CD14-positive monocyte (primary cell): ENCODE results near the gene AP1B1. TPM values are rescaled to one million over a fixed set of nuclear protein-coding genes. Genes with fewer than 3 reads are reported as not detected.
A peak's percentile ranks its signal among the peaks of the same experiment; 100 is the strongest.

Source experiments
- DNase-seq, 3 donors: peaks; one replicate each; pipeline ENCODE4 v3.0.0-alpha.2; 2011 to 2022
- H2AFZ ChIP-seq: 2 replicates; pipeline ENCODE4 v1.6.0; 2012; ENCODE audit warnings: mild to moderate bottlenecking, low read depth, low read length, inconsistent platforms; ENCODE audit not compliant: insufficient read depth, poor library complexity, severe bottlenecking
- H3K27ac ChIP-seq, 2 donors: 1 replicate in 1 of 2; 2 replicates in 1 of 2; pipeline ENCODE4 v1.5.1; 2012 to 2013; ENCODE audit warnings: low read length in 2 of 2, control low read depth in 1 of 2, inconsistent platforms in 1 of 2, low read depth in 1 of 2, mild to moderate bottlenecking in 1 of 2
- H3K27me3 ChIP-seq, 2 donors: one replicate each; pipeline versions ENCODE4 v1.6.0 to v1.6.1; 2011 to 2013; ENCODE audit warnings: low read length in 2 of 2; ENCODE audit not compliant: control insufficient read depth in 2 of 2, insufficient read depth in 2 of 2
- H3K36me3 ChIP-seq, 2 donors: replicated peaks in 1 of 2; 1 replicate in 1 of 2; 2 replicates in 1 of 2; pipeline versions ENCODE4 v1.5.1 to v1.6.1; 2012 to 2013; ENCODE audit warnings: low read length in 2 of 2, control low read depth in 1 of 2, inconsistent platforms in 1 of 2, mild to moderate bottlenecking in 1 of 2; ENCODE audit not compliant: insufficient read depth in 2 of 2, control insufficient read depth in 1 of 2
- H3K4me1 ChIP-seq, 2 donors: 1 replicate in 1 of 2; 2 replicates in 1 of 2; pipeline versions ENCODE4 v1.5.1 to v1.6.1; 2012 to 2013; ENCODE audit warnings: low read length in 2 of 2, control low read depth in 1 of 2, inconsistent platforms in 1 of 2, mild to moderate bottlenecking in 1 of 2, moderate library complexity in 1 of 2; ENCODE audit not compliant: insufficient read depth in 2 of 2, control insufficient read depth in 1 of 2
- H3K4me2 ChIP-seq: replicated peaks from 2 replicates; pipeline ENCODE3; 2012; ENCODE audit warnings: low read length, moderate library complexity, mild to moderate bottlenecking; ENCODE audit not compliant: poor library complexity, severe bottlenecking; ENCODE audit errors: extremely low read depth
- H3K4me3 ChIP-seq, 3 experiments: fragments of 200-600 bp in 1 of 3; sonication (generic) in 1 of 3; replicated peaks in 1 of 3; 1 replicate in 2 of 3; 2 replicates in 1 of 3; pipeline ENCODE4 v1.5.1; 2011 to 2013; ENCODE audit warnings: low read length in 3 of 3, mild to moderate bottlenecking in 3 of 3, control low read depth in 2 of 3, low read depth in 2 of 3, inconsistent platforms in 1 of 3, moderate library complexity in 1 of 3
- H3K79me2 ChIP-seq: 2 replicates; pipeline ENCODE4 v1.6.0; 2012; ENCODE audit warnings: mild to moderate bottlenecking, control low read depth, inconsistent platforms, low read length, moderate library complexity; ENCODE audit not compliant: insufficient read depth
- H3K9ac ChIP-seq: 2 replicates; pipeline ENCODE4 v1.6.0; 2017; ENCODE audit warnings: low read length, mild to moderate bottlenecking; ENCODE audit not compliant: insufficient read depth, poor library complexity, severe bottlenecking
- H3K9me3 ChIP-seq, 2 donors: replicated peaks in 1 of 2; 1 replicate in 1 of 2; 2 replicates in 1 of 2; pipeline versions ENCODE4 v1.5.1 to v1.6.1; 2012 to 2013; ENCODE audit warnings: low read length in 2 of 2, control low read depth in 1 of 2; ENCODE audit not compliant: control insufficient read depth in 1 of 2, insufficient read depth in 1 of 2
- H4K20me1 ChIP-seq: 2 replicates; pipeline ENCODE4 v1.6.0; 2012; ENCODE audit warnings: mild to moderate bottlenecking, low read length, control low read depth, moderate library complexity; ENCODE audit not compliant: insufficient read depth
- H3K27ac Mint-ChIP-seq, 7 donors: one replicate each; pipeline ENCODE4 v1.8.0; 2020; ENCODE audit warnings: mild to moderate bottlenecking in 7 of 7, mixed read lengths in 7 of 7, moderate library complexity in 6 of 7, inconsistent platforms in 2 of 7
- H3K27me3 Mint-ChIP-seq, 3 donors: one replicate each; pipeline ENCODE4 v1.8.0; 2021 to 2022; ENCODE audit warnings: low read depth in 3 of 3, mild to moderate bottlenecking in 3 of 3, mixed read lengths in 3 of 3, moderate library complexity in 3 of 3, inconsistent platforms in 1 of 3
- H3K36me3 Mint-ChIP-seq, 2 donors: one replicate each; pipeline ENCODE4 v1.8.0; 2020; ENCODE audit warnings: mixed read lengths in 2 of 2, inconsistent platforms in 1 of 2, mild to moderate bottlenecking in 1 of 2
- H3K4me1 Mint-ChIP-seq: one replicate; pipeline ENCODE4 v1.8.0; 2020; ENCODE audit warnings: mild to moderate bottlenecking, mixed read lengths
- H3K4me3 Mint-ChIP-seq, 2 donors: one replicate each; pipeline ENCODE4 v1.8.0; 2020; ENCODE audit warnings: mild to moderate bottlenecking in 2 of 2, mixed read lengths in 2 of 2, moderate library complexity in 1 of 2
- H3K9me3 Mint-ChIP-seq, 7 donors: one replicate each; pipeline ENCODE4 v1.8.0; 2020 to 2022; ENCODE audit warnings: mixed read lengths in 7 of 7, mild to moderate bottlenecking in 6 of 7, moderate library complexity in 6 of 7, inconsistent platforms in 2 of 7
- WGBS: methylation state at CpG from one replicate; pipeline ENCODE4 v1.1.5; 2013; ENCODE audit warnings: missing lambda C conversion rate; ENCODE audit not compliant: insufficient coverage; 5-methylcytosine and 5-hydroxymethylcytosine counted together
- intact Hi-C, 2 donors: fragments of 100-400 bp; cut with micrococcal nuclease; formaldehyde crosslinking; loops; one replicate each; pipeline versions ENCODE4 v1.15.0 to v1.15.1; 2023
- polyA plus RNA-seq, 3 donors: library from polyadenylated mRNA; depleted of rRNA in 1 of 3; unstranded in 2 of 3; stranded (reverse) in 1 of 3; fragments of 300-500 nt in 2 of 3; fragments of >200 nt in 1 of 3; fragmentation: Illumina TruSeq in 2 of 3; gene quantifications; 1 replicate in 2 of 3; 2 replicates in 1 of 3; pipeline ENCODE4 v1.2.3, GENCODE V29; 2012 to 2021
- TF ChIP-seq, protein P1 (sequence below): fragments of 200-600 bp; IDR thresholded peaks from one replicate; pipeline ENCODE4 v1.8.0; 2022; ENCODE audit warnings: antibody characterized with exemption, mild to moderate bottlenecking

AP1B1 gene
- polyA plus RNA-seq, 3 donors, result 29.0 to 102 (median 40.3) TPM

DNA sequence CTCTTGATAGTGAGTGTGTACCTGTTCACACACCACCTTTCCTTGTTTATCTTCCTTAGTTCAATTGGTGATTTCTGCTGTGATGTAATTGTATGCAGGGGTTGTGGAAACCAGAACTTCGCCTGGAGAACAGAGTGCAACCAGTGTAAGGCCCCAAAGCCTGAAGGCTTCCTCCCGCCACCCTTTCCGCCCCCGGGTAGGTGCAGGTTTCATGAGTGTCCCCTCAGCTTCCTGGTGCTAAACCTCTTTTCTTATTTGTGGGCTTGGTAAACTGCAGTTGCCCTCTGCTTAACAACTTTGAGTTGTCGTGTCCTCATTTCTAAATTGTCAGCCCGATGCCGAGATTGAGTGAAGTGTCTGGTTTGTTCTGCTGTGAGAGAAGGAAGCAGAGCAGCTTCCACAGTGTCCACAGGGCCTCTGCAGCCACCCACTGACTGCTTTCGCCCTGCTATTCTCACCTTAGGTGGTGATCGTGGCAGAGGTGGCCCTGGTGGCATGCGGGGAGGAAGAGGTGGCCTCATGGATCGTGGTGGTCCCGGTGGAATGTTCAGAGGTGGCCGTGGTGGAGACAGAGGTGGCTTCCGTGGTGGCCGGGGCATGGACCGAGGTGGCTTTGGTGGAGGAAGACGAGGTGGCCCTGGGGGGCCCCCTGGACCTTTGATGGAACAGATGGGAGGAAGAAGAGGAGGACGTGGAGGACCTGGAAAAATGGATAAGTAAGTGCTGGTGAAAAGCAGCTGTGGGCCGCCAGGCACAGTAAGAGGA, 89.1 kb downstream of the AP1B1 start:
- Mint-ChIP-seq H3K27me3 (peaks cover 0 to 8% (median 3%) of the 10 kb centered on the region in 3 donors), H3K36me3 (peaks cover 65 to 68% of the 10 kb centered on the region in 2 donors), H3K4me1 (peaks cover 27% of the 10 kb centered on the region), H3K27ac (peak overlapping the region in 4 of 7 donors; percentile 10 to 77 (median 46)), H3K9me3 (peaks cover 0 to 6% (median 0%) of the 10 kb centered on the region in 7 donors), H3K4me3 (no peak overlapping the region)
- Histone ChIP-seq H3K4me1 (peaks cover 16 to 19% of the 10 kb centered on the region in 2 donors), H3K79me2 (no peaks in the 10 kb centered on the region), H2AFZ (no peak overlapping the region), H3K36me3 (peaks cover 62 to 73% of the 10 kb centered on the region in 2 donors), H3K9ac (no peak overlapping the region), H3K9me3 (no peaks in the 10 kb centered on the region), H3K4me3 (no peak overlapping the region), H4K20me1 (peaks cover 76% of the 10 kb centered on the region), H3K27ac (no peak overlapping the region), H3K4me2 (no peak overlapping the region), H3K27me3 (no peaks in the 10 kb centered on the region)
- WGBS, result 94% methylated on average over 18 of the region's 19 CpGs
- TF ChIP-seq, protein P1, sequence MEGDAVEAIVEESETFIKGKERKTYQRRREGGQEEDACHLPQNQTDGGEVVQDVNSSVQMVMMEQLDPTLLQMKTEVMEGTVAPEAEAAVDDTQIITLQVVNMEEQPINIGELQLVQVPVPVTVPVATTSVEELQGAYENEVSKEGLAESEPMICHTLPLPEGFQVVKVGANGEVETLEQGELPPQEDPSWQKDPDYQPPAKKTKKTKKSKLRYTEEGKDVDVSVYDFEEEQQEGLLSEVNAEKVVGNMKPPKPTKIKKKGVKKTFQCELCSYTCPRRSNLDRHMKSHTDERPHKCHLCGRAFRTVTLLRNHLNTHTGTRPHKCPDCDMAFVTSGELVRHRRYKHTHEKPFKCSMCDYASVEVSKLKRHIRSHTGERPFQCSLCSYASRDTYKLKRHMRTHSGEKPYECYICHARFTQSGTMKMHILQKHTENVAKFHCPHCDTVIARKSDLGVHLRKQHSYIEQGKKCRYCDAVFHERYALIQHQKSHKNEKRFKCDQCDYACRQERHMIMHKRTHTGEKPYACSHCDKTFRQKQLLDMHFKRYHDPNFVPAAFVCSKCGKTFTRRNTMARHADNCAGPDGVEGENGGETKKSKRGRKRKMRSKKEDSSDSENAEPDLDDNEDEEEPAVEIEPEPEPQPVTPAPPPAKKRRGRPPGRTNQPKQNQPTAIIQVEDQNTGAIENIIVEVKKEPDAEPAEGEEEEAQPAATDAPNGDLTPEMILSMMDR, result no peak
- no peak for DNase-seq
- intact Hi-C loops, result no loop called here

DNA sequence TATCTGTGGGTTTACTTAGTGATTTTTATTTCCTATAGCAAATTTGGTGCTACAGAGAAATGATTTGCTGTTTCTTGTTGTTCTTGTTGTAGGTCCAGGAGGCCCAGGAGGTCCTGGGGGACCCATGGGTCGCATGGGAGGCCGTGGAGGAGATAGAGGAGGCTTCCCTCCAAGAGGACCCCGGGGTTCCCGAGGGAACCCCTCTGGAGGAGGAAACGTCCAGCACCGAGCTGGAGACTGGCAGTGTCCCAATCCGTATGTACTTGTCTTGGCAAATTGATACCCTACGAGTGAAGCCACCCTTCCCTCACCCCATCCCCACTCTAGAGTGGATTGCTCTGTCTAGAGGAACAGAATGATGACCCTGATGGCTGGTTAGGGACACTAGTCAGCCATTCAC, 89.7 kb downstream of the AP1B1 start:
- H3K4me2 ChIP-seq, result no peak overlapping the region

More for the DNA sequence above, 89.7 kb downstream of the AP1B1 start:
- Histone ChIP-seq H3K4me3 (no peak overlapping the region), H3K4me1 (peaks cover 10 to 12% of the 10 kb centered on the region in 2 donors), H4K20me1 (peaks cover 83% of the 10 kb centered on the region), H3K9ac (no peak overlapping the region), H3K27me3 (no peaks in the 10 kb centered on the region), H3K79me2 (no peaks in the 10 kb centered on the region), H2AFZ (no peak overlapping the region), H3K36me3 (peaks cover 69 to 79% of the 10 kb centered on the region in 2 donors), H3K27ac (no peak overlapping the region), H3K9me3 (no peaks in the 10 kb centered on the region)
- WGBS, result 100% methylated on average over 2 of the region's 8 CpGs
- Mint-ChIP-seq H3K4me3 (no peak overlapping the region), H3K27me3 (peaks cover 0 to 6% (median 3%) of the 10 kb centered on the region in 3 donors), H3K4me1 (peaks cover 20% of the 10 kb centered on the region), H3K36me3 (peaks cover 71 to 75% of the 10 kb centered on the region in 2 donors), H3K27ac (peak overlapping the region in 1 of 7 donors; percentile 50), H3K9me3 (peaks cover 0 to 6% (median 0%) of the 10 kb centered on the region in 7 donors)
- DNase-seq, result no peak
- intact Hi-C loops, result no loop called here
- TF ChIP-seq, protein P1, result no peak
